Nephron (organoid): ENCODE measurements around the gene LRCOL1.

Experiments
- H3K27ac Mint-ChIP-seq, 3 experiments: 2 replicates each; pipeline ENCODE4 v1.8.0; 2020; ENCODE audit warnings: mixed read lengths in 3 of 3, mild to moderate bottlenecking in 2 of 3, moderate library complexity in 1 of 3
- H3K27me3 Mint-ChIP-seq: 2 replicates; pipeline ENCODE4 v1.8.0; 2021; ENCODE audit warnings: low read depth, mild to moderate bottlenecking, moderate library complexity, mixed read lengths
- H3K36me3 Mint-ChIP-seq: 2 replicates; pipeline ENCODE4 v1.8.0; 2020; ENCODE audit warnings: low read depth, mixed read lengths
- H3K4me1 Mint-ChIP-seq: 2 replicates; pipeline ENCODE4 v1.8.0; 2020; ENCODE audit warnings: mixed read lengths
- H3K4me3 Mint-ChIP-seq, 3 experiments: 2 replicates each; pipeline ENCODE4 v1.8.0; 2020; ENCODE audit warnings: mild to moderate bottlenecking in 3 of 3, mixed read lengths in 3 of 3, moderate library complexity in 2 of 3
- H3K9me3 Mint-ChIP-seq: 2 replicates; pipeline ENCODE4 v1.8.0; 2020; ENCODE audit warnings: mixed read lengths
- CTCF ChIP-seq, 3 experiments: fragments of 200-600 bp; sonication (generic); IDR thresholded peaks; one replicate each; pipeline ENCODE4 v1.5.0; 2021; ENCODE audit warnings: antibody characterized with exemption in 3 of 3; ENCODE audit not compliant: unreplicated experiment in 3 of 3

LRCOL1 gene

GRCh38 chr12:132610051-132610759, at the start of gene LRCOL1:
Gene LRCOL1, minus strand, starts transcription at chr12:132610582. Its CDS starts 4,331 bp downstream, at chr12:132606251.
- H3K36me3 Mint-ChIP-seq, result peaks cover 3% of the 10 kb centered on the region
- H3K4me3 Mint-ChIP-seq, result peak within 1 kb of the TSS; percentile 27 to 64 (median 34)
- peaks cover 48% of the 10 kb centered on the region for H3K27me3 Mint-ChIP-seq
- peaks cover 3% of the 10 kb centered on the region for H3K9me3 Mint-ChIP-seq
- no peak for TF ChIP-seq CTCF (IDR thresholded peaks at IDR 0.05; ENCODE audit: unreplicated experiment in 3 of 3)
- peak within 1 kb of the TSS in 2 of 3 experiments; percentile 22 to 78 for H3K27ac Mint-ChIP-seq
- peaks cover 33% of the 10 kb centered on the region for H3K4me1 Mint-ChIP-seq

- H3K36me3 Mint-ChIP-seq, result peaks cover 78% of the 10 kb centered on the region
- H3K4me1 Mint-ChIP-seq, result no peaks in the 10 kb centered on the region
- no peak overlapping the region for H3K4me3 Mint-ChIP-seq
- no peaks in the 10 kb centered on the region for H3K27me3 Mint-ChIP-seq
- TF ChIP-seq CTCF (IDR thresholded peaks at IDR 0.05; ENCODE audit: unreplicated experiment in 3 of 3), result no peak
- no peak overlapping the region for H3K27ac Mint-ChIP-seq
- no peaks in the 10 kb centered on the region for H3K9me3 Mint-ChIP-seq
These were observed 49.7 kb upstream of the LRCOL1 start for GRCh38 chr12:132660052-132660451.

- Mint-ChIP-seq H3K36me3 (peaks cover 77% of the 10 kb centered on the region), H3K27me3 (no peaks in the 10 kb centered on the region), H3K9me3 (no peaks in the 10 kb centered on the region), H3K27ac (no peak overlapping the region), H3K4me1 (no peaks in the 10 kb centered on the region), H3K4me3 (no peak overlapping the region)
- TF ChIP-seq CTCF (IDR thresholded peaks at IDR 0.05; ENCODE audit: unreplicated experiment in 3 of 3), result no peak
These were observed 48.8 kb upstream of the LRCOL1 start for GRCh38 chr12:132659146-132659545.

GRCh38 chr12:132658149-132658894, 47.9 kb upstream of the LRCOL1 start:
- Mint-ChIP-seq H3K27me3 (no peaks in the 10 kb centered on the region), H3K4me3 (no peak overlapping the region), H3K9me3 (no peaks in the 10 kb centered on the region), H3K36me3 (peaks cover 78% of the 10 kb centered on the region), H3K27ac (no peak overlapping the region), H3K4me1 (no peaks in the 10 kb centered on the region)
- no peak for TF ChIP-seq CTCF (IDR thresholded peaks at IDR 0.05; ENCODE audit: unreplicated experiment in 3 of 3)

GRCh38 chr12:132657004-132657727, 46.8 kb upstream of the LRCOL1 start:
- Mint-ChIP-seq H3K27me3 (no peaks in the 10 kb centered on the region), H3K4me1 (no peaks in the 10 kb centered on the region)
- TF ChIP-seq CTCF (IDR thresholded peaks at IDR 0.05; ENCODE audit: unreplicated experiment in 3 of 3), result no peak

More at GRCh38 chr12:132657004-132657727, 46.8 kb upstream of the LRCOL1 start:
- Mint-ChIP-seq H3K4me3 (no peak overlapping the region), H3K9me3 (no peaks in the 10 kb centered on the region), H3K36me3 (peaks cover 76% of the 10 kb centered on the region), H3K27ac (no peak overlapping the region)
